Mesenchymal stem cell (in vitro differentiated cells and primary cell): ENCODE data around the gene TCF15.
A peak's percentile ranks its signal among the peaks of the same experiment; 100 is the strongest.

Source experiments
- DNase-seq: peaks from one replicate; pipeline ENCODE4 v3.0.0-alpha.2; 2013
- H2AFZ ChIP-seq: one replicate; pipeline ENCODE4 v1.6.1; 2013; ENCODE audit warnings: low read depth, mild to moderate bottlenecking, control low read depth, inconsistent platforms, low read length, moderate library complexity
- H2AK5ac ChIP-seq: 2 replicates; pipeline ENCODE4 v1.6.1; 2013; ENCODE audit warnings: low read length, moderate library complexity, mild to moderate bottlenecking, inconsistent platforms; ENCODE audit not compliant: severe bottlenecking
- H2BK120ac ChIP-seq: one replicate; pipeline ENCODE4 v1.6.1; 2013; ENCODE audit warnings: low read depth, mild to moderate bottlenecking, inconsistent platforms, low read length, moderate library complexity
- H2BK12ac ChIP-seq, 2 experiments: one replicate each; pipeline ENCODE4 v1.6.1; 2013; ENCODE audit warnings: inconsistent platforms in 2 of 2, low read length in 2 of 2, mild to moderate bottlenecking in 2 of 2, moderate library complexity in 2 of 2, control low read depth in 1 of 2
- H2BK15ac ChIP-seq: one replicate; pipeline ENCODE4 v1.6.1; 2013; ENCODE audit warnings: mild to moderate bottlenecking, low read depth, inconsistent platforms; ENCODE audit not compliant: poor library complexity, severe bottlenecking
- H2BK5ac ChIP-seq: 2 replicates; pipeline ENCODE4 v1.6.1; 2013; ENCODE audit warnings: low read depth, mild to moderate bottlenecking, low read length, control low read depth, inconsistent platforms; ENCODE audit not compliant: poor library complexity, severe bottlenecking
- H3K14ac ChIP-seq, 2 experiments: one replicate each; pipeline ENCODE4 v1.6.1; 2013; ENCODE audit warnings: inconsistent platforms in 2 of 2, low read length in 2 of 2, control low read depth in 1 of 2, mild to moderate bottlenecking in 1 of 2, moderate library complexity in 1 of 2
- H3K18ac ChIP-seq, 2 experiments: one replicate each; pipeline ENCODE4 v1.6.1; 2013; ENCODE audit warnings: inconsistent platforms in 2 of 2, low read length in 2 of 2, control low read depth in 1 of 2, low read depth in 1 of 2, mild to moderate bottlenecking in 1 of 2
- H3K23ac ChIP-seq, 2 experiments: one replicate each; pipeline ENCODE4 v1.6.1; 2013; ENCODE audit warnings: inconsistent platforms in 2 of 2, low read length in 2 of 2, mild to moderate bottlenecking in 2 of 2, moderate library complexity in 2 of 2, control low read depth in 1 of 2
- H3K27ac ChIP-seq: 2 replicates; pipeline ENCODE4 v1.5.1; 2013; ENCODE audit warnings: mild to moderate bottlenecking, moderate library complexity, low read length, control low read depth, inconsistent platforms; ENCODE audit not compliant: poor library complexity, severe bottlenecking
- H3K27me3 ChIP-seq, 2 experiments: 2 replicates each; pipeline versions ENCODE4 v1.6.1 to v1.7.0; 2013; ENCODE audit warnings: low read length in 2 of 2, mild to moderate bottlenecking in 2 of 2, moderate library complexity in 2 of 2, control low read depth in 1 of 2, inconsistent platforms in 1 of 2; ENCODE audit not compliant: control insufficient read depth in 1 of 2, insufficient read depth in 1 of 2
- H3K36me3 ChIP-seq, 2 experiments: 2 replicates each; pipeline versions ENCODE4 v1.6.1 to v1.7.0; 2013; ENCODE audit warnings: low read length in 2 of 2, control low read depth in 1 of 2, inconsistent platforms in 1 of 2, low read depth in 1 of 2, mild to moderate bottlenecking in 1 of 2; ENCODE audit not compliant: insufficient read depth in 2 of 2, control insufficient read depth in 1 of 2
- H3K4ac ChIP-seq, 2 experiments: one replicate each; pipeline ENCODE4 v1.6.1; 2013; ENCODE audit warnings: inconsistent platforms in 2 of 2, low read length in 2 of 2, mild to moderate bottlenecking in 2 of 2, moderate library complexity in 2 of 2, control low read depth in 1 of 2, low read depth in 1 of 2
- H3K4me1 ChIP-seq: 2 replicates; pipeline ENCODE4 v1.6.1; 2013; ENCODE audit warnings: low read depth, low read length, control low read depth; ENCODE audit not compliant: control insufficient read depth, insufficient read depth
- H3K4me2 ChIP-seq: 2 replicates; pipeline ENCODE4 v1.6.1; 2013; ENCODE audit warnings: low read length, mild to moderate bottlenecking, inconsistent platforms; ENCODE audit not compliant: poor library complexity, severe bottlenecking
- H3K4me3 ChIP-seq, 2 experiments: 2 replicates each; pipeline versions ENCODE4 v1.5.1 to v1.7.0; 2013; ENCODE audit warnings: low read length in 2 of 2, mild to moderate bottlenecking in 2 of 2, control low read depth in 1 of 2, low read depth in 1 of 2; ENCODE audit not compliant: insufficient read depth in 1 of 2
- H3K79me1 ChIP-seq: replicated peaks from 2 replicates; pipeline ENCODE4 v1.6.1; 2013; ENCODE audit warnings: mild to moderate bottlenecking, control low read depth, low read length, inconsistent platforms; ENCODE audit not compliant: poor library complexity, severe bottlenecking
- H3K9ac ChIP-seq: 2 replicates; pipeline ENCODE4 v1.7.0; 2013; ENCODE audit warnings: mild to moderate bottlenecking, low read length, moderate library complexity
- H3K9me3 ChIP-seq: 2 replicates; pipeline ENCODE4 v1.7.0; 2013; ENCODE audit warnings: mild to moderate bottlenecking, low read length; ENCODE audit not compliant: control insufficient read depth
- H4K8ac ChIP-seq: one replicate; pipeline ENCODE4 v1.6.1; 2013; ENCODE audit warnings: inconsistent platforms, mild to moderate bottlenecking, low read length, moderate library complexity
- H4K91ac ChIP-seq: one replicate; pipeline ENCODE4 v1.6.1; 2013; ENCODE audit warnings: mild to moderate bottlenecking, low read length, inconsistent platforms
- WGBS: methylation state at CpG from one replicate; pipeline ENCODE4 v1.1.7; 2013; ENCODE audit warnings: mixed read lengths; 5-methylcytosine and 5-hydroxymethylcytosine counted together

The TCF15 gene

GRCh38 chr20:603116-603640 is 6.9 kb downstream of the TCF15 start:
- Histone ChIP-seq H3K27me3 (peaks cover 44 to 67% of the 10 kb centered on the region in 2 experiments), H2BK12ac (no peak overlapping the region), H3K23ac (no peak overlapping the region), H3K4me1 (no peaks in the 10 kb centered on the region), H4K91ac (no peak overlapping the region), H3K9ac (no peak overlapping the region), H3K14ac (no peak overlapping the region), H2AFZ (no peak overlapping the region), H3K4me3 (no peak overlapping the region), H4K8ac (no peak overlapping the region), H3K27ac (no peak overlapping the region), H3K4ac (no peak overlapping the region), H2BK5ac (no peak overlapping the region), H2BK120ac (no peak overlapping the region), H3K36me3 (no peaks in the 10 kb centered on the region), H3K9me3 (no peaks in the 10 kb centered on the region), H3K79me1 (no peaks in the 10 kb centered on the region), H3K18ac (no peak overlapping the region), H2BK15ac (no peak overlapping the region), H2AK5ac (no peak overlapping the region), H3K4me2 (no peak overlapping the region)
- no peak for DNase-seq
- WGBS, result 88% methylated on average over 8 of the region's 8 CpGs

DNA sequence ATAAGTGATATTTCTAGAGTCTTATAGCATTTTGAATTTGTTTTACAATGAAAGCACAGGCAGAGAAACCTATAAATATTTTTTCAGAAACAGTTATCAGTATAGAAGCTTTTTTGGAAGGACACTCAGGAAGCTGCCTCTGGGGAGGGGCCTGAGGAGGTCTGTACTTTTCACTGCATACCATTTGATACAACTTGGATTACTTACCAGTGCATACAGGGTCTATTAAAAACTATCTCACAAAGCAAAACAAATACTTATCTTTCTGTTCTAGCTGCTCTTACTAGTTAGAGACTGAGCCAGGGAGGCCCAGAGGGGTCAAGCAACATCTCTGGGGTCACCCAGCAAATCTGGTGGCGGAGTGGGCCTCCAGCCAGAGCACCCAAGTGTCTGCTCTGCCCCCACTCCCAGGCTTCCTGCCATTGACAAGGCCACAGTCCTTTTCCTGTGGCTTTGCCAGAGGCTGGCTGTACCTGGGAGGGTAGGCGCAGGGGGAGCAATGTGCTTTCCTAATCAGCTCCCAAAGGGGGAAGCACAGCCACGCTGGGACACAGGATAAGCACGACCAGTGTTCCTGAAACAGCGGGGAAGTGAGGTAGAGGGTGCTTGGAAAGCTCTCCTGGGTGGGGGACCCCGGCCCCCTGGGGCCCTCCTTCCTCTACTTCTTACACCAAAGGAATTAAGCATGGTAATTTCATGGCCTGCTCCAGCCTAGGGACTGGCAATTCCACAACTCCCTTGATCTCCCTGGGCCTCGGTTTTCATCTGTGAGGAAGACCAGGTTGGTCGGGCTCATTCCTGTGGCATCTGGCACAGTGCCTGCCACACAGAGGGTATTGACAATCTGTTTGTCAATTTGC is 7.8 kb downstream of the TCF15 start:
- 66% methylated on average over 8 of the region's 8 CpGs for whole genome bisulfite sequencing
- H3K79me1 ChIP-seq, result no peaks in the 10 kb centered on the region

DNA sequence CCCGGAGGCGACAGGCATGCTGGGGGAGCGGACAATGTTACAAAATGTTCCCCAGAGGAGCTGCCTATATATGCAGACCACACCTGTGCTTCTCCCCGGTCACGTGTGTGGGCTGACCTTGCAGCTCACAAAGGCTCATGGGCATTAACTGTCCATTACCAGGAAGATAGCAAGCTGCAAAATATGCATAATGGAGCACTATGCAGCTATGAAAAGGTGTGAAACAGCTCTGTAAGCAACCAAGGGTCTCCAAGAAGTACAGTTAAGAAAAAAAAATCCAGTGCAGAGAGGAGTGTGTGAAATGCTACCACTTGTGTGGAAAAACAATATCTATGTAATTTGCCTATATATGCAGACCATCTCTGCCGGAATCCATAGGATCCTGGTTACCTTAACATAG is 9.4 kb downstream of the TCF15 start:
- Histone ChIP-seq H3K4ac (no peak overlapping the region), H3K4me3 (no peak overlapping the region), H3K27me3 (peaks cover 24 to 46% of the 10 kb centered on the region in 2 experiments), H3K27ac (no peak overlapping the region), H2BK120ac (no peak overlapping the region), H2BK12ac (no peak overlapping the region), H3K18ac (no peak overlapping the region), H3K9me3 (no peaks in the 10 kb centered on the region), H2AK5ac (no peak overlapping the region), H2BK5ac (no peak overlapping the region), H3K23ac (no peak overlapping the region), H2BK15ac (no peak overlapping the region), H4K91ac (no peak overlapping the region), H2AFZ (no peak overlapping the region), H3K36me3 (no peaks in the 10 kb centered on the region), H3K4me1 (no peaks in the 10 kb centered on the region), H3K9ac (no peak overlapping the region), H3K14ac (peak overlapping the region in 1 of 2 experiments; percentile 8), H3K79me1 (no peaks in the 10 kb centered on the region), H4K8ac (no peak overlapping the region), H3K4me2 (no peak overlapping the region)
- WGBS, result 84% methylated on average over 6 of the region's 6 CpGs
- no peak for DNase-seq

More for the DNA sequence above, 7.8 kb downstream of the TCF15 start:
- Histone ChIP-seq H3K27ac (no peak overlapping the region), H3K27me3 (peaks cover 36 to 59% of the 10 kb centered on the region in 2 experiments), H3K4me3 (peak overlapping the region in 1 of 2 experiments; percentile 14), H4K8ac (no peak overlapping the region), H3K4ac (no peak overlapping the region), H3K4me2 (no peak overlapping the region), H2BK5ac (no peak overlapping the region), H3K9ac (no peak overlapping the region), H3K4me1 (no peaks in the 10 kb centered on the region), H3K14ac (no peak overlapping the region), H2BK12ac (no peak overlapping the region), H2AK5ac (no peak overlapping the region), H3K9me3 (no peaks in the 10 kb centered on the region), H2AFZ (no peak overlapping the region), H3K18ac (no peak overlapping the region), H3K36me3 (no peaks in the 10 kb centered on the region), H2BK120ac (no peak overlapping the region), H2BK15ac (no peak overlapping the region), H3K23ac (no peak overlapping the region), H4K91ac (no peak overlapping the region)
- no peak for DNase-seq

GRCh38 chr20:600141-600540 is 10.0 kb downstream of the TCF15 start:
- no peak overlapping the region for H2AFZ ChIP-seq
- no peak overlapping the region for H2AK5ac ChIP-seq
- H3K4ac ChIP-seq, result no peak overlapping the region
- H3K9me3 ChIP-seq, result no peaks in the 10 kb centered on the region
- no peak overlapping the region for H2BK5ac ChIP-seq
- no peak overlapping the region for H2BK120ac ChIP-seq
- no peak overlapping the region for H3K4me2 ChIP-seq
- no peaks in the 10 kb centered on the region for H3K4me1 ChIP-seq
- H4K8ac ChIP-seq, result no peak overlapping the region
- H3K4me3 ChIP-seq, result no peak overlapping the region
- H2BK15ac ChIP-seq, result no peak overlapping the region
- H3K14ac ChIP-seq, result no peak overlapping the region
- WGBS, result 92% methylated on average over 2 of the region's 2 CpGs
- no peak overlapping the region for H4K91ac ChIP-seq
- no peaks in the 10 kb centered on the region for H3K79me1 ChIP-seq
- H3K18ac ChIP-seq, result no peak overlapping the region
- H3K27me3 ChIP-seq, result peaks cover 22 to 41% of the 10 kb centered on the region in 2 experiments
- H2BK12ac ChIP-seq, result no peak overlapping the region
- no peak for DNase-seq
- H3K36me3 ChIP-seq, result no peaks in the 10 kb centered on the region
- H3K23ac ChIP-seq, result no peak overlapping the region
- no peak overlapping the region for H3K27ac ChIP-seq
- H3K9ac ChIP-seq, result no peak overlapping the region
